Psoas muscle (tissue), 8 donors: ENCODE measurements around the gene SYNGR1. TPM values are rescaled to one million over a fixed set of nuclear protein-coding genes. Genes with fewer than 3 reads are reported as not detected.
A peak's percentile ranks its signal among the peaks of the same experiment; 100 is the strongest.
"Not testable (repeated sequence)": the region's sequence is repeated elsewhere in the genome, so short reads cannot be mapped to it uniquely, and the experiment has no call there.

ENCODE experiments used
- ATAC-seq, 4 donors: fragments of 200-7000 bp; cut with Tn5 transposase; one replicate each; pipeline ENCODE4 v1.9.1; 2020; ENCODE audit warnings: moderate library complexity in 3 of 4, mild to moderate bottlenecking in 2 of 4
- DNase-seq, 2 donors: peaks; one replicate each; pipeline ENCODE4 v3.0.0-alpha.2; 2020
- H3K27ac ChIP-seq: fragments of 200-600 bp; one replicate; pipeline ENCODE4 v1.8.0; 2022
- H3K27me3 ChIP-seq, 3 donors: fragments of 200-600 bp in 1 of 3; one replicate each; pipeline versions ENCODE4 v1.6.1 to v1.8.0; 2013 to 2022; ENCODE audit warnings: low read length in 2 of 3, mild to moderate bottlenecking in 2 of 3, moderate library complexity in 1 of 3; ENCODE audit not compliant: insufficient read depth in 3 of 3
- H3K36me3 ChIP-seq, 2 donors: fragments of 200-600 bp in 1 of 2; one replicate each; pipeline versions ENCODE4 v1.6.1 to v1.8.0; 2013 to 2022; ENCODE audit warnings: low read depth in 1 of 2, mild to moderate bottlenecking in 1 of 2, moderate library complexity in 1 of 2; ENCODE audit not compliant: insufficient read depth in 1 of 2
- H3K4me1 ChIP-seq: fragments of 200-600 bp; one replicate; pipeline ENCODE4 v1.8.0; 2022
- H3K4me3 ChIP-seq: fragments of 200-600 bp; one replicate; pipeline ENCODE4 v1.8.0; 2022; ENCODE audit warnings: mild to moderate bottlenecking
- H3K9me3 ChIP-seq: fragments of 200-600 bp; one replicate; pipeline ENCODE4 v1.8.0; 2022
- WGBS, 3 donors: extraction: QIAGEN DNeasy Blood & Tissue Kit; methylation state at CpG; one replicate each; pipeline versions ENCODE4 v1.1.6 to v1.1.7; 2013; 5-methylcytosine and 5-hydroxymethylcytosine counted together
- intact Hi-C, 2 donors: fragments of 100-400 bp; cut with DNase I; formaldehyde crosslinking; loops; one replicate each; pipeline versions ENCODE4 v1.11.0 to v1.14.2; 2022
- polyA plus RNA-seq, 3 donors: library from polyadenylated mRNA; stranded (reverse); fragments of 200-250 nt; gene quantifications; one replicate each; pipeline ENCODE4 v1.2.3, GENCODE V29; 2013
- total RNA-seq, 4 donors: library from RNA; stranded (reverse); fragmentation: NEBNext Ultra II Directional in 2 of 4; extraction: Animal tissue kit (Norgen Biotek cat#: 25700) in 2 of 4; gene quantifications; one replicate each; pipeline versions ENCODE4 v1.2.1 to v1.2.4, GENCODE V29; 2021 to 2023
- TF ChIP-seq, protein P1 (sequence below): fragments of 200-600 bp; IDR thresholded peaks from one replicate; pipeline ENCODE4 v1.8.0; 2022; ENCODE audit warnings: antibody characterized with exemption
- donor health status: healthy with polysubstance abuse.
- donor health status: DM: no; HTN: no; CAD: no; lungs with moderate emphysema.
- donor health status: Bipolar disorder and iron deficiency.
- donor health status: healthy.
- donor health status: DM: yes; HTN: yes; CAD: no.
- donor health status: DM: no; HTN: no; CAD: no.
- donor health status: DM: no; HTN: no; CAD: no.
- donor health status: DM: yes; HTN: yes; CAD: no.

The SYNGR1 gene
- total and polyA plus RNA-seq, 7 donors, result 15.3 to 39.9 (median 20.4) TPM

- Histone ChIP-seq H3K36me3 (no peaks in the 10 kb centered on the region), H3K27me3 (no peaks in the 10 kb centered on the region), H3K27ac (no peak overlapping the region), H3K4me1 (no peaks in the 10 kb centered on the region), H3K9me3 (no peaks in the 10 kb centered on the region), H3K4me3 (no peak overlapping the region)
- ATAC-seq (no peak), DNase-seq (no peak)
- intact Hi-C loops, result no loop called here
- 69 to 72% (median 71%) methylated on average over 5 of the region's 5 CpGs for WGBS, 3 donors
- TF ChIP-seq, protein P1, sequence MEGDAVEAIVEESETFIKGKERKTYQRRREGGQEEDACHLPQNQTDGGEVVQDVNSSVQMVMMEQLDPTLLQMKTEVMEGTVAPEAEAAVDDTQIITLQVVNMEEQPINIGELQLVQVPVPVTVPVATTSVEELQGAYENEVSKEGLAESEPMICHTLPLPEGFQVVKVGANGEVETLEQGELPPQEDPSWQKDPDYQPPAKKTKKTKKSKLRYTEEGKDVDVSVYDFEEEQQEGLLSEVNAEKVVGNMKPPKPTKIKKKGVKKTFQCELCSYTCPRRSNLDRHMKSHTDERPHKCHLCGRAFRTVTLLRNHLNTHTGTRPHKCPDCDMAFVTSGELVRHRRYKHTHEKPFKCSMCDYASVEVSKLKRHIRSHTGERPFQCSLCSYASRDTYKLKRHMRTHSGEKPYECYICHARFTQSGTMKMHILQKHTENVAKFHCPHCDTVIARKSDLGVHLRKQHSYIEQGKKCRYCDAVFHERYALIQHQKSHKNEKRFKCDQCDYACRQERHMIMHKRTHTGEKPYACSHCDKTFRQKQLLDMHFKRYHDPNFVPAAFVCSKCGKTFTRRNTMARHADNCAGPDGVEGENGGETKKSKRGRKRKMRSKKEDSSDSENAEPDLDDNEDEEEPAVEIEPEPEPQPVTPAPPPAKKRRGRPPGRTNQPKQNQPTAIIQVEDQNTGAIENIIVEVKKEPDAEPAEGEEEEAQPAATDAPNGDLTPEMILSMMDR, result no peak
Observed at GRCh38 chr22:39332441-39333064, 17.2 kb upstream of the SYNGR1 start.

GRCh38 chr22:39336411-39336810 is 13.4 kb upstream of the SYNGR1 start:
- no peak for ATAC-seq
- TF ChIP-seq, protein P1, result no peak
- no peak overlapping the region for H3K4me3 ChIP-seq
- H3K27ac ChIP-seq, result no peak overlapping the region
- no peaks in the 10 kb centered on the region for H3K9me3 ChIP-seq
- H3K27me3 ChIP-seq, result peaks cover 0 to 3% (median 0%) of the 10 kb centered on the region in 3 donors
- 84 to 91% (median 87%) methylated on average over 5 of the region's 5 CpGs for WGBS, 3 donors
- DNase-seq, result no peak
- H3K4me1 ChIP-seq, result no peaks in the 10 kb centered on the region
- no peaks in the 10 kb centered on the region for H3K36me3 ChIP-seq
- intact Hi-C loops, result no loop called here

DNA sequence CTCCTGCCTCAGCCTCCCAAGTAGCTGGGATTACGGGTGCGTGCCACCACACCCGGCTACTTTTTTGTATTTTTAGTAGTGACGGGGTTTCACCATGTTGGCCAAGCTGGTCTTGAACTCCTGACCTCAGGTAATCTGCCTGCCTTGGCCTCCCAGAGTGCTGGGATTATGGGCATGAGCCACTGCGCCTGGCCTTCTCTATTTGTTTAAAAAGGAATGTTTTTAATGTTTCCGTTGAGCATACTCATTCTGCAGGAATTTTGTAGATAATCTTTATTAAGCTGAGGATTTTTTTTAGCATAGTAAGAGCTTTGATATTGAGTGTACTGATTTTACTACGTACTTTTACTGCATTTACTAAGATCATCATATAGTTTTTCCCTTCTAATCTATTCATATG is 10.0 kb upstream of the SYNGR1 start:
- not testable (repeated sequence) for H3K36me3 ChIP-seq, H3K27me3 ChIP-seq, H3K27ac ChIP-seq, DNase-seq, H3K4me3 ChIP-seq, H3K4me1 ChIP-seq, H3K9me3 ChIP-seq, ATAC-seq
- WGBS, 3 donors, result 84 to 87% (median 86%) methylated on average over 7 of the region's 7 CpGs
- intact Hi-C loops, result loop anchor here (5.0 to 10.0 kb wide), 2 partner anchors 175 to 188 kb away; no protein-coding TSS in a partner anchor

DNA sequence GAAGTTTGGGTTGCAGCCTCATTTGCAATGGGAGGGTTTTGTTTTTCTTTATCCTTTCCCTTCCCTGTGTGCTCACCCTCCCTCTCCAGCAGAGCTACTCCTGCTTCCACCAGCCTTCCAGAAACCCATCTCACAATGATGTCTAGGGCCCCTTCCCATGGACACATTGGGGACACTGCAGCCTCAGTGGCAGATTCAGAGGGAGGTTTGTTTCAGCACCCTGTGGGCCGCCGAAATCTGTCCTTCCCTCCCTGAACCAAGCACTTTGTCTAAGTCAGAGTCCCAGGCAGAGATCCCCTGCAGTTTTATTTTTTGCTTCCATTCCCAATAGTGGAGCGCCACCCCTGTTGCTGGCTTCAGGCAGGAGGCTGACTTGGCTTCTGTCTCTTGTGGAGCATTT is 8.6 kb upstream of the SYNGR1 start:
- no peaks in the 10 kb centered on the region for H3K4me1 ChIP-seq
- H3K36me3 ChIP-seq, result no peaks in the 10 kb centered on the region
- TF ChIP-seq, protein P1, result no peak
- H3K9me3 ChIP-seq, result no peaks in the 10 kb centered on the region
- peaks cover 0 to 3% (median 0%) of the 10 kb centered on the region in 3 donors for H3K27me3 ChIP-seq
- intact Hi-C loops, result loop anchor here (5.0 to 10.0 kb wide), 2 partner anchors 174 to 186 kb away; no protein-coding TSS in a partner anchor
- ATAC-seq, result no peak
- no peak overlapping the region for H3K4me3 ChIP-seq
- 70 to 82% (median 76%) methylated on average over 3 of the region's 3 CpGs for WGBS, 3 donors
- DNase-seq, result no peak
- no peak overlapping the region for H3K27ac ChIP-seq

DNA sequence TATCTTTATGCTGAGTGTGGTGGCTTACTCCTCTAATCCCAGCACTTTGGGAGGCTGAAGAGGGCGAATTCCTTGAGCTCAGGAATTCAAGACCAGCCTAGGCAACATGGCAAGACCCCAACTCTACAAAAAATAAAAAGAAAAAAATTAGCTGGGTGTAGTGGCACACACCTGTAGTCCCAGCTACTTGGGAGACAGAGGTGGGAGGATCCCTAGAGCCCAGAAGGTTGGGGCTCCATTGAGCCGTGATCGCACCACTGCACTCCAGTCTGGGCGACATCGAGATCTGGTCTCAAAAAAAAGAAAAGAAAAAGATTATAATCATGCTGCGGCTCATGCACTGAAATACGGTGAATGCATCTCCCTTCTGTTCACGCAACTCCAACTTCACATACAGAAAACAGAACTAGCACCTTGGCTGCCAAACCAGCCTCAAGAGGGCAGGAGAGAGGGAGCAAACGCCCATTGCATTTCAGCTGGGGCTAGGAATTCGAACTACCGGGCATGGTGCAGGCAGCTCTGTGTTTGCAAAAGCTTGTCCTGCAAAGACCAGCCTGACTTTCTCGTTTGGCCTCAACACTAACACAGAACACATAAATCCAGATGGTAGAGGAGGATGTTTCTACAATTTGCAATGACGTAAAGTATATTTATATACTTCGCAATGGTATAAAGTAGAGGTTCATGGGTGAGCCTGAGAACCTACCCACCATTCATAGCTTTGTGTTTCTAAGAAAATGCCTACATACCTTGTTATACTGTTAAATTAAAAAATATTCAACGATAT is 6.3 kb upstream of the SYNGR1 start:
- peak in 1 of 2 donors; percentile 70 for DNase-seq
- peaks cover 0 to 3% (median 0%) of the 10 kb centered on the region in 3 donors for H3K27me3 ChIP-seq
- no peaks in the 10 kb centered on the region for H3K4me1 ChIP-seq
- no peak overlapping the region for H3K27ac ChIP-seq
- TF ChIP-seq, protein P1, result peak; percentile 67
- peak; percentile 68 to 90 (median 86) for ATAC-seq
- H3K9me3 ChIP-seq, result no peaks in the 10 kb centered on the region
- 29 to 32% (median 32%) methylated on average over 15 of the region's 15 CpGs for WGBS, 3 donors
- H3K4me3 ChIP-seq, result no peak overlapping the region
- intact Hi-C loops, result loop anchor here (5.0 to 10.0 kb wide), 2 partner anchors 171 to 184 kb away; no protein-coding TSS in a partner anchor
- no peaks in the 10 kb centered on the region for H3K36me3 ChIP-seq
